HEK293 (cell line): ENCODE data around the gene ST7L.
A peak's percentile ranks its signal among the peaks of the same experiment; 100 is the strongest.

Source experiments
- CTCF ChIA-PET: fragments of 350-600 bp; formaldehyde crosslinking; extraction: SDS; loops from one replicate; lab custom pipeline; 2021; ENCODE audit warnings: antibody characterized with exemption; lab: Yijun Ruan, JAX
- POLR2A ChIA-PET: fragments of 300-600 bp; formaldehyde crosslinking; extraction: SDS; loops from one replicate; lab custom pipeline; 2020; ENCODE audit warnings: antibody characterized with exemption, inconsistent platforms; lab: Yijun Ruan, JAX
- H3K27ac ChIP-seq: fragments of 200-500 bp; sonication (Bioruptor generic); 2 replicates; pipeline ENCODE4 v1.5.1; 2014; ENCODE audit warnings: low read depth, low read length, control low read depth, inconsistent platforms; ENCODE audit errors: extremely low read depth
- H3K36me3 ChIP-seq, 2 experiments: fragments of 200-500 bp in 1 of 2; sonication (Bioruptor generic) in 1 of 2; 1 replicate in 1 of 2; 2 replicates in 1 of 2; pipeline ENCODE4 v1.5.1; 2014 to 2017; ENCODE audit warnings: inconsistent platforms in 2 of 2, low read length in 2 of 2; ENCODE audit not compliant: control insufficient read depth in 2 of 2, insufficient read depth in 1 of 2
- H3K4me1 ChIP-seq: fragments of 200-500 bp; sonication (Bioruptor generic); 2 replicates; pipeline ENCODE4 v1.5.1; 2014; ENCODE audit warnings: mild to moderate bottlenecking, low read length, inconsistent platforms; ENCODE audit not compliant: control insufficient read depth, insufficient read depth
- H3K4me3 ChIP-seq: 2 replicates; pipeline ENCODE4 v1.5.1; 2011; ENCODE audit warnings: low read depth, mild to moderate bottlenecking, control low read depth, low read length, moderate library complexity
- H3K9me3 ChIP-seq: fragments of 200-500 bp; sonication (Bioruptor generic); 2 replicates; pipeline ENCODE4 v1.5.1; 2014; ENCODE audit warnings: low read depth, low read length, inconsistent platforms; ENCODE audit not compliant: control insufficient read depth, insufficient read depth
- GLIS2 ChIP-seq: fragments of 450-650 bp; formaldehyde crosslinking; IDR thresholded peaks from 2 replicates; pipeline ENCODE4 v1.5.1; 2016; ENCODE audit warnings: missing biosample characterization, missing genetic modification characterization
- KLF16 ChIP-seq: fragments of 450-650 bp; formaldehyde crosslinking; IDR thresholded peaks from 2 replicates; pipeline ENCODE4 v1.5.1; 2017; ENCODE audit warnings: missing biosample characterization, missing genetic modification characterization
- SP7 ChIP-seq: fragments of 450-650 bp; formaldehyde crosslinking; IDR thresholded peaks from 2 replicates; pipeline ENCODE4 v1.5.1; 2016; ENCODE audit warnings: missing biosample characterization, missing genetic modification characterization
- ZBTB1 ChIP-seq: fragments of 450-650 bp; formaldehyde crosslinking; IDR thresholded peaks from 2 replicates; pipeline ENCODE4 v1.5.1; 2016; ENCODE audit warnings: missing biosample characterization, missing genetic modification characterization
- ZBTB48 ChIP-seq: fragments of 450-650 bp; formaldehyde crosslinking; IDR thresholded peaks from 2 replicates; pipeline ENCODE4 v1.5.1; 2016; ENCODE audit warnings: missing biosample characterization, missing genetic modification characterization
- ZBTB8A ChIP-seq: fragments of 450-650 bp; formaldehyde crosslinking; IDR thresholded peaks from 2 replicates; pipeline ENCODE4 v1.5.1; 2016; ENCODE audit warnings: missing biosample characterization, missing genetic modification characterization
- ZFP69B ChIP-seq: fragments of 450-650 bp; formaldehyde crosslinking; IDR thresholded peaks from 2 replicates; pipeline ENCODE4 v1.5.1; 2016; ENCODE audit warnings: missing biosample characterization, missing genetic modification characterization
- ZNF202 ChIP-seq: fragments of 450-650 bp; formaldehyde crosslinking; IDR thresholded peaks from 2 replicates; pipeline ENCODE4 v1.5.1; 2016; ENCODE audit warnings: missing biosample characterization, missing genetic modification characterization, borderline replicate concordance
- ZNF596 ChIP-seq: fragments of 450-650 bp; IDR thresholded peaks from 2 replicates; pipeline ENCODE4 v1.5.0; 2018; ENCODE audit warnings: missing biosample characterization, mild to moderate bottlenecking, missing genetic modification characterization, moderate library complexity
- ZNF621 ChIP-seq: fragments of 450-650 bp; formaldehyde crosslinking; IDR thresholded peaks from 2 replicates; pipeline ENCODE4 v1.5.1; 2017; ENCODE audit warnings: missing biosample characterization, missing genetic modification characterization
- ZNF624 ChIP-seq: fragments of 450-650 bp; formaldehyde crosslinking; IDR thresholded peaks from 2 replicates; pipeline ENCODE4 v1.5.1; 2017; ENCODE audit warnings: missing biosample characterization, missing genetic modification characterization
- ZNF629 ChIP-seq: fragments of 450-650 bp; formaldehyde crosslinking; IDR thresholded peaks from 2 replicates; pipeline ENCODE4 v1.5.1; 2017; ENCODE audit warnings: missing biosample characterization, missing genetic modification characterization
- ZXDB ChIP-seq: fragments of 450-650 bp; formaldehyde crosslinking; IDR thresholded peaks from 2 replicates; pipeline ENCODE4 v1.5.1; 2016; ENCODE audit warnings: missing biosample characterization, missing genetic modification characterization
- TF ChIP-seq, protein P1 (sequence below): fragments of 450-650 bp; formaldehyde crosslinking; IDR thresholded peaks from 2 replicates; pipeline ENCODE4; 2016; ENCODE audit warnings: missing biosample characterization, missing genetic modification characterization
- TF ChIP-seq, protein P2 (sequence below): fragments of 450-650 bp; formaldehyde crosslinking; IDR thresholded peaks from 2 replicates; pipeline ENCODE4 v1.5.1; 2016; ENCODE audit warnings: missing biosample characterization, missing genetic modification characterization
- TF ChIP-seq, protein P3 (sequence below): fragments of 450-650 bp; formaldehyde crosslinking; IDR thresholded peaks from 2 replicates; pipeline ENCODE4 v1.5.1; 2016; ENCODE audit warnings: missing biosample characterization, missing genetic modification characterization
- TF ChIP-seq, protein P4 (sequence below): fragments of 450-650 bp; formaldehyde crosslinking; IDR thresholded peaks from 2 replicates; pipeline ENCODE4 v1.5.1; 2016; ENCODE audit warnings: missing biosample characterization, missing genetic modification characterization
- TF ChIP-seq, protein P5 (sequence below): IDR thresholded peaks from 2 replicates; pipeline ENCODE4 v1.6.1; 2011; ENCODE audit warnings: mild to moderate bottlenecking, low read depth, low read length, borderline replicate concordance
- TF ChIP-seq, protein P6 (sequence below): fragments of 450-650 bp; formaldehyde crosslinking; IDR thresholded peaks from 2 replicates; pipeline ENCODE4 v1.5.1; 2017; ENCODE audit warnings: missing biosample characterization, missing genetic modification characterization
- TF ChIP-seq, protein P7 (sequence below): fragments of 450-650 bp; formaldehyde crosslinking; IDR thresholded peaks from 2 replicates; pipeline ENCODE4 v1.5.1; 2017; ENCODE audit warnings: missing biosample characterization, missing genetic modification characterization

The ST7L gene

DNA sequence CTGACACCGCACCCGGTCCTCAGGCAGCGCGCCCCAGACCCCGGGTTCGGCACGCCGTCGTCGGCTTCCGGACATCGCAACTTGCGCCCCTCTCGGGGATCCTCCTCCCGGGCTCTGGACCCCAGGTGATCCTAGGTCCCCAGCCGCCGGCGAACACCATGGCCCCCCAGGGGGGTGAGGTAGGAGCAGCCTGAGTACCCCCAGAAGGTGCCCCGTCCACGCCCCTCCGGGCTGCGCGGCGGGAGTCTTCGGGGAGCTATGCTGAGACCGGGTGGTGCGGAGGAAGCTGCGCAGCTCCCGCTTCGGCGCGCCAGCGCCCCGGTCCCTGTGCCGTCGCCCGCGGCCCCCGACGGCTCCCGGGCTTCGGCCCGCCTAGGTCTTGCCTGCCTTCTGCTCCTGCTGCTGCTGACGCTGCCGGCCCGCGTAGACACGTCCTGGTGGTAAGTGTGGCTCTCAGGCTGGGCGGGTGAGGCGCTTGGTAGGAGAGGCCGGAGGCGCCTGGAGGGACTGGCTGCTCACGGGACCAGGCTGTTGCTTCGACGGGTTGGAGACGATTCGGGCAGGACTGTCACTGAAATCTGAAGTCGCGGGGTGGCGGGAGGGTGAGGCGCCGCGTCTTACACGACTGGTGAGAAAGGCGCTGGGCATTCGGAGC lies 109.8 kb downstream of the ST7L start:
- no peaks in the 10 kb centered on the region for H3K36me3 ChIP-seq
- ChIA-PET CTCF (interaction anchor here (0.6 to 1.8 kb wide), 2 partner anchors 14 to 96 kb away, joined by 3 to 4 read pairs; no protein-coding TSS in a partner anchor), POLR2A (no interaction called here)
- 0 out of 2 replicates have a peak, but pooled peaks have one; percentile 48 for TF ChIP-seq ZNF202 (tag by site-specific recombination)
- TF ChIP-seq ZNF621 (tag by site-specific recombination), result no peak
- no peaks in the 10 kb centered on the region for H3K9me3 ChIP-seq
- no peaks in the 10 kb centered on the region for H3K4me1 ChIP-seq
- peak overlapping the region; percentile 52 for H3K4me3 ChIP-seq
- H3K27ac ChIP-seq, result no peak overlapping the region; the same call in 1 of the 2 replicates

DNA sequence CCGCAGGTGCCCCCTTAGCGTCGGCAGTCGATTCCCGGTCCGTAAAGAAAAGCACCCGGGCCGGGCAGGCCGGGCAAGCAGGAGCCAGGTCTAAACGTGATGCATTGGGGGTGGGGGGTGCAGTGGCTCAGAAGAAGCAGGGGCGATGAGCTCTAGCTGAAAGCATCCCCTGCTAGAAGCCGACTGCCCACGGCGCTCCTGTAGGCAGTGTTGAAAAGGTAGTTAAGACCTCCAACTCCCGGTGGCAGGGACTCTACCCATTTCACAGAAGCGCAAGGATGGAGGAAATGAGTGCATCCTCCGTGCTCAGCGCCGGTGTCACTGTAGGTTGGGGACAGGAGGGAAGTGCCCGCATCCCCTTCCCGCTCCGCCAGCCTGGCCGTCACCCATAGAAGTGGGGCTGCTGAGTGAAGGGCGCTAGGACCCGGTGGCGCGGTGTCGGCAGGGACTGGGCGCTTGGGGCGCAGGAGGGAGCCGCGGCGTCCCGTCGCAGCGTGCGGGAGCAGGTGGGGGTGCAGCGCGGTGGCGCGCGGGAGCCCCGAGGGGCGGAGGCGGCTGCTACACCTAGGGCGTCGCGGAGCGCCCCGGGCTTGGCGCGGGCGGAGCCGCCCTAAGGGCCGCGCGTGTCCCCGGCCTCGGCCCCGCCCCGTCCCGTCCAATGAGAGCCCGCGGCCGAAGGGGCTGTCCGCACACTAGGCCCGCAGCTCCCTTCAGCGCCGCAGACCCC lies 110.5 kb downstream of the ST7L start, which contains the start of gene WNT2B:
Gene WNT2B (plus strand): TSS at position 688 of the 727 bp plus-strand sequence. CDS start 298 bp downstream, outside the sequence.
- no peaks in the 10 kb centered on the region for H3K4me1 ChIP-seq
- no peaks in the 10 kb centered on the region for H3K9me3 ChIP-seq
- no peaks in the 10 kb centered on the region for H3K36me3 ChIP-seq
- no peak within 1 kb of the TSS; the same call in 1 of the 2 replicates for H3K27ac ChIP-seq
- H3K4me3 ChIP-seq, result peak within 1 kb of the TSS; percentile 52
- POLR2A ChIA-PET, result interaction anchor here (0.7 to 1.1 kb wide), 3 partner anchors 11 to 112 kb away, joined by 3 to 4 read pairs (median 4); partner anchors contain the start of gene CTTNBP2NL
- CTCF ChIA-PET, result interaction anchor here (0.6 to 1.8 kb wide), 3 partner anchors 14 to 97 kb away, joined by 3 to 4 read pairs (median 3); no protein-coding TSS in a partner anchor
- TF ChIP-seq, protein P1, sequence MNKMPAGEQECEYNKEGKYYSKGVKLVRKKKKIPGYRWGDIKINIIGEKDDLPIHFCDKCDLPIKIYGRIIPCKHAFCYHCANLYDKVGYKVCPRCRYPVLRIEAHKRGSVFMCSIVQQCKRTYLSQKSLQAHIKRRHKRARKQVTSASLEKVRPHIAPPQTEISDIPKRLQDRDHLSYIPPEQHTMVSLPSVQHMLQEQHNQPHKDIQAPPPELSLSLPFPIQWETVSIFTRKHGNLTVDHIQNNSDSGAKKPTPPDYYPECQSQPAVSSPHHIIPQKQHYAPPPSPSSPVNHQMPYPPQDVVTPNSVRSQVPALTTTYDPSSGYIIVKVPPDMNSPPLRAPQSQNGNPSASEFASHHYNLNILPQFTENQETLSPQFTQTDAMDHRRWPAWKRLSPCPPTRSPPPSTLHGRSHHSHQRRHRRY, result no peak
- TF ChIP-seq ZBTB48 (tag by site-specific recombination) (peak; percentile 94), SP7 (tag by site-specific recombination) (peak; percentile 58), ZNF624 (tag by site-specific recombination) (no peak), KLF16 (tag by site-specific recombination) (0 out of 2 replicates have a peak, but pooled peaks have one; percentile 26), ZNF629 (0 out of 2 replicates have a peak, but pooled peaks have one; percentile 32), ZXDB (peak; percentile 70; the same call in 1 of the 2 replicates), ZBTB1 (tag by site-specific recombination) (0 out of 2 replicates have a peak, but pooled peaks have one; percentile 55), GLIS2 (0 out of 2 replicates have a peak, but pooled peaks have one; percentile 20), ZFP69B (peak; percentile 84), ZBTB8A (tag by site-specific recombination) (peak; percentile 92), ZNF596 (tag by site-specific recombination) (no peak)
- TF ChIP-seq, protein P2, sequence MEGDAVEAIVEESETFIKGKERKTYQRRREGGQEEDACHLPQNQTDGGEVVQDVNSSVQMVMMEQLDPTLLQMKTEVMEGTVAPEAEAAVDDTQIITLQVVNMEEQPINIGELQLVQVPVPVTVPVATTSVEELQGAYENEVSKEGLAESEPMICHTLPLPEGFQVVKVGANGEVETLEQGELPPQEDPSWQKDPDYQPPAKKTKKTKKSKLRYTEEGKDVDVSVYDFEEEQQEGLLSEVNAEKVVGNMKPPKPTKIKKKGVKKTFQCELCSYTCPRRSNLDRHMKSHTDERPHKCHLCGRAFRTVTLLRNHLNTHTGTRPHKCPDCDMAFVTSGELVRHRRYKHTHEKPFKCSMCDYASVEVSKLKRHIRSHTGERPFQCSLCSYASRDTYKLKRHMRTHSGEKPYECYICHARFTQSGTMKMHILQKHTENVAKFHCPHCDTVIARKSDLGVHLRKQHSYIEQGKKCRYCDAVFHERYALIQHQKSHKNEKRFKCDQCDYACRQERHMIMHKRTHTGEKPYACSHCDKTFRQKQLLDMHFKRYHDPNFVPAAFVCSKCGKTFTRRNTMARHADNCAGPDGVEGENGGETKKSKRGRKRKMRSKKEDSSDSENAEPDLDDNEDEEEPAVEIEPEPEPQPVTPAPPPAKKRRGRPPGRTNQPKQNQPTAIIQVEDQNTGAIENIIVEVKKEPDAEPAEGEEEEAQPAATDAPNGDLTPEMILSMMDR, result peak; percentile 61; the same call in 1 of the 2 replicates
- TF ChIP-seq, protein P3, sequence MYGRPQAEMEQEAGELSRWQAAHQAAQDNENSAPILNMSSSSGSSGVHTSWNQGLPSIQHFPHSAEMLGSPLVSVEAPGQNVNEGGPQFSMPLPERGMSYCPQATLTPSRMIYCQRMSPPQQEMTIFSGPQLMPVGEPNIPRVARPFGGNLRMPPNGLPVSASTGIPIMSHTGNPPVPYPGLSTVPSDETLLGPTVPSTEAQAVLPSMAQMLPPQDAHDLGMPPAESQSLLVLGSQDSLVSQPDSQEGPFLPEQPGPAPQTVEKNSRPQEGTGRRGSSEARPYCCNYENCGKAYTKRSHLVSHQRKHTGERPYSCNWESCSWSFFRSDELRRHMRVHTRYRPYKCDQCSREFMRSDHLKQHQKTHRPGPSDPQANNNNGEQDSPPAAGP, result peak; percentile 48; the same call in 1 of the 2 replicates
- TF ChIP-seq, protein P4, sequence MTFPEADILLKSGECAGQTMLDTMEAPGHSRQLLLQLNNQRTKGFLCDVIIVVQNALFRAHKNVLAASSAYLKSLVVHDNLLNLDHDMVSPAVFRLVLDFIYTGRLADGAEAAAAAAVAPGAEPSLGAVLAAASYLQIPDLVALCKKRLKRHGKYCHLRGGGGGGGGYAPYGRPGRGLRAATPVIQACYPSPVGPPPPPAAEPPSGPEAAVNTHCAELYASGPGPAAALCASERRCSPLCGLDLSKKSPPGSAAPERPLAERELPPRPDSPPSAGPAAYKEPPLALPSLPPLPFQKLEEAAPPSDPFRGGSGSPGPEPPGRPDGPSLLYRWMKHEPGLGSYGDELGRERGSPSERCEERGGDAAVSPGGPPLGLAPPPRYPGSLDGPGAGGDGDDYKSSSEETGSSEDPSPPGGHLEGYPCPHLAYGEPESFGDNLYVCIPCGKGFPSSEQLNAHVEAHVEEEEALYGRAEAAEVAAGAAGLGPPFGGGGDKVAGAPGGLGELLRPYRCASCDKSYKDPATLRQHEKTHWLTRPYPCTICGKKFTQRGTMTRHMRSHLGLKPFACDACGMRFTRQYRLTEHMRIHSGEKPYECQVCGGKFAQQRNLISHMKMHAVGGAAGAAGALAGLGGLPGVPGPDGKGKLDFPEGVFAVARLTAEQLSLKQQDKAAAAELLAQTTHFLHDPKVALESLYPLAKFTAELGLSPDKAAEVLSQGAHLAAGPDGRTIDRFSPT (tag by site-specific recombination), result peak; percentile 61
- TF ChIP-seq, protein P5, sequence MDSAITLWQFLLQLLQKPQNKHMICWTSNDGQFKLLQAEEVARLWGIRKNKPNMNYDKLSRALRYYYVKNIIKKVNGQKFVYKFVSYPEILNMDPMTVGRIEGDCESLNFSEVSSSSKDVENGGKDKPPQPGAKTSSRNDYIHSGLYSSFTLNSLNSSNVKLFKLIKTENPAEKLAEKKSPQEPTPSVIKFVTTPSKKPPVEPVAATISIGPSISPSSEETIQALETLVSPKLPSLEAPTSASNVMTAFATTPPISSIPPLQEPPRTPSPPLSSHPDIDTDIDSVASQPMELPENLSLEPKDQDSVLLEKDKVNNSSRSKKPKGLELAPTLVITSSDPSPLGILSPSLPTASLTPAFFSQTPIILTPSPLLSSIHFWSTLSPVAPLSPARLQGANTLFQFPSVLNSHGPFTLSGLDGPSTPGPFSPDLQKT, result no peak
- TF ChIP-seq, protein P6, sequence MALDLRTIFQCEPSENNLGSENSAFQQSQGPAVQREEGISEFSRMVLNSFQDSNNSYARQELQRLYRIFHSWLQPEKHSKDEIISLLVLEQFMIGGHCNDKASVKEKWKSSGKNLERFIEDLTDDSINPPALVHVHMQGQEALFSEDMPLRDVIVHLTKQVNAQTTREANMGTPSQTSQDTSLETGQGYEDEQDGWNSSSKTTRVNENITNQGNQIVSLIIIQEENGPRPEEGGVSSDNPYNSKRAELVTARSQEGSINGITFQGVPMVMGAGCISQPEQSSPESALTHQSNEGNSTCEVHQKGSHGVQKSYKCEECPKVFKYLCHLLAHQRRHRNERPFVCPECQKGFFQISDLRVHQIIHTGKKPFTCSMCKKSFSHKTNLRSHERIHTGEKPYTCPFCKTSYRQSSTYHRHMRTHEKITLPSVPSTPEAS (tag by site-specific recombination), result peak; percentile 31; the same call in 1 of the 2 replicates
- TF ChIP-seq, protein P7, sequence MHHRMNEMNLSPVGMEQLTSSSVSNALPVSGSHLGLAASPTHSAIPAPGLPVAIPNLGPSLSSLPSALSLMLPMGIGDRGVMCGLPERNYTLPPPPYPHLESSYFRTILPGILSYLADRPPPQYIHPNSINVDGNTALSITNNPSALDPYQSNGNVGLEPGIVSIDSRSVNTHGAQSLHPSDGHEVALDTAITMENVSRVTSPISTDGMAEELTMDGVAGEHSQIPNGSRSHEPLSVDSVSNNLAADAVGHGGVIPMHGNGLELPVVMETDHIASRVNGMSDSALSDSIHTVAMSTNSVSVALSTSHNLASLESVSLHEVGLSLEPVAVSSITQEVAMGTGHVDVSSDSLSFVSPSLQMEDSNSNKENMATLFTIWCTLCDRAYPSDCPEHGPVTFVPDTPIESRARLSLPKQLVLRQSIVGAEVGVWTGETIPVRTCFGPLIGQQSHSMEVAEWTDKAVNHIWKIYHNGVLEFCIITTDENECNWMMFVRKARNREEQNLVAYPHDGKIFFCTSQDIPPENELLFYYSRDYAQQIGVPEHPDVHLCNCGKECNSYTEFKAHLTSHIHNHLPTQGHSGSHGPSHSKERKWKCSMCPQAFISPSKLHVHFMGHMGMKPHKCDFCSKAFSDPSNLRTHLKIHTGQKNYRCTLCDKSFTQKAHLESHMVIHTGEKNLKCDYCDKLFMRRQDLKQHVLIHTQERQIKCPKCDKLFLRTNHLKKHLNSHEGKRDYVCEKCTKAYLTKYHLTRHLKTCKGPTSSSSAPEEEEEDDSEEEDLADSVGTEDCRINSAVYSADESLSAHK (tag by site-specific recombination), result peak; percentile 51; the same call in 1 of the 2 replicates
